GM18519 (cell line): ENCODE results near the gene IQSEC1.

Source experiments
- ATAC-seq: cut with Tn5 transposase; IDR thresholded peaks from one replicate; pipeline ENCODE4 v1.9.1; 2021; ENCODE audit warnings: mild to moderate bottlenecking, moderate library complexity; ENCODE audit not compliant: unreplicated experiment, low FRiP score

The IQSEC1 gene

GRCh38 chr3:13007251-13007941 is 65.8 kb downstream of the IQSEC1 start:
- no peak for ATAC-seq

GRCh38 chr3:13006216-13006990 is 66.8 kb downstream of the IQSEC1 start:
- ATAC-seq: no peak

GRCh38 chr3:13005301-13005700 is 67.9 kb downstream of the IQSEC1 start:
- ATAC-seq: no peak

- no peak for ATAC-seq
Measured at GRCh38 chr3:13004376-13004775, 68.9 kb downstream of the IQSEC1 start.

GRCh38 chr3:13003608-13004007 is 69.6 kb downstream of the IQSEC1 start:
- no peak for ATAC-seq

- ATAC-seq: peak; percentile 69
Measured at GRCh38 chr3:13002398-13003124, 70.7 kb downstream of the IQSEC1 start.

GRCh38 chr3:12999147-13000140 is 73.8 kb downstream of the IQSEC1 start:
- ATAC-seq: no peak

- no peak for ATAC-seq
Measured at GRCh38 chr3:12998648-12999047, 74.6 kb downstream of the IQSEC1 start.

- ATAC-seq: no peak
Measured at GRCh38 chr3:12997387-12997786, 75.8 kb downstream of the IQSEC1 start.

GRCh38 chr3:12996181-12996506 is 77.1 kb downstream of the IQSEC1 start:
- no peak for ATAC-seq

- no peak for ATAC-seq
Measured at GRCh38 chr3:12995389-12996180, 77.6 kb downstream of the IQSEC1 start.

GRCh38 chr3:12994607-12995388 is 78.4 kb downstream of the IQSEC1 start:
- peak; percentile 47 for ATAC-seq

- no peak for ATAC-seq
Measured at GRCh38 chr3:12994357-12994606, 78.9 kb downstream of the IQSEC1 start.

GRCh38 chr3:12993517-12994356 is 79.5 kb downstream of the IQSEC1 start:
- ATAC-seq: no peak

GRCh38 chr3:12992629-12993516 is 80.4 kb downstream of the IQSEC1 start:
- no peak for ATAC-seq

GRCh38 chr3:12991861-12992281 is 81.4 kb downstream of the IQSEC1 start:
- ATAC-seq: no peak

GRCh38 chr3:12991481-12991837 is 81.8 kb downstream of the IQSEC1 start:
- no peak for ATAC-seq
